SK-N-SH (cell line): Measurements from ENCODE around the gene SAXO1. TPM values are rescaled to one million over a fixed set of nuclear protein-coding genes. Genes with fewer than 3 reads are reported as not detected.

Experiments
- CTCF ChIA-PET: fragments of 300-600, 350-600 bp; formaldehyde crosslinking; extraction: SDS; loops from one replicate; lab custom pipeline; 2021; lab: Yijun Ruan, JAX
- POLR2A ChIA-PET: fragments of 350-600 bp; sonication (Branson Sonifier 250); formaldehyde crosslinking; extraction: SDS; loops from one replicate; lab custom pipeline; 2020; ENCODE audit warnings: antibody characterized with exemption, inconsistent platforms; lab: Yijun Ruan, JAX
- DNase-seq: peaks from one replicate; pipeline ENCODE4 v3.0.0; 2012
- H2AFZ ChIP-seq: fragments of 200-600 bp; sonication (generic); 2 replicates; pipeline ENCODE4 v1.8.1; 2016; ENCODE audit warnings: antibody characterized with exemption, mild to moderate bottlenecking, low read depth
- H3F3A ChIP-seq: fragments of 200-600 bp; sonication (generic); replicated peaks from 2 replicates; pipeline ENCODE3; 2016; ENCODE audit warnings: antibody characterized with exemption, mild to moderate bottlenecking; ENCODE audit not compliant: insufficient read depth
- H3K27ac ChIP-seq, 2 experiments: fragments of 200-500 bp in 1 of 2; fragments of 200-600 bp in 1 of 2; sonication (Bioruptor generic) in 1 of 2; sonication (generic), shearing (Covaris generic) in 1 of 2; 2 replicates each; pipeline versions ENCODE4 v1.5.1 to v1.6.1; 2014 to 2016; ENCODE audit warnings: low read depth in 2 of 2, inconsistent platforms in 1 of 2, low read length in 1 of 2, mild to moderate bottlenecking in 1 of 2, mixed read lengths in 1 of 2
- H3K27me3 ChIP-seq: fragments of 200-600 bp; sonication (generic), shearing (Covaris generic); 2 replicates; pipeline ENCODE4 v1.6.1; 2016; ENCODE audit warnings: mixed run types; ENCODE audit not compliant: insufficient read depth
- H3K36me3 ChIP-seq, 2 experiments: fragments of 200-500 bp in 1 of 2; fragments of 200-600 bp in 1 of 2; sonication (Bioruptor generic) in 1 of 2; sonication (generic) in 1 of 2; replicated peaks in 1 of 2; 2 replicates each; pipeline versions ENCODE3 to v1.5.1; 2014 to 2016; ENCODE audit warnings: low read length in 1 of 2, mild to moderate bottlenecking in 1 of 2; ENCODE audit not compliant: insufficient read depth in 2 of 2, control insufficient read depth in 1 of 2
- H3K4me1 ChIP-seq, 2 experiments: fragments of 200-500 bp in 1 of 2; fragments of 200-600 bp in 1 of 2; sonication (Bioruptor generic) in 1 of 2; sonication (generic), shearing (Covaris generic) in 1 of 2; 2 replicates each; pipeline versions ENCODE4 v1.5.1 to v1.6.1; 2014 to 2016; ENCODE audit warnings: low read depth in 1 of 2, low read length in 1 of 2, mixed run types in 1 of 2; ENCODE audit not compliant: insufficient read depth in 2 of 2, control insufficient read depth in 1 of 2
- H3K4me2 ChIP-seq: fragments of 200-600 bp; sonication (generic), shearing (Covaris generic); 2 replicates; pipeline ENCODE4 v1.6.1; 2017; ENCODE audit warnings: mixed run types
- H3K4me3 ChIP-seq, 2 experiments: fragments of 200-500 bp in 1 of 2; fragments of 200-600 bp in 1 of 2; sonication (Bioruptor generic) in 1 of 2; sonication (generic), shearing (Covaris generic) in 1 of 2; 2 replicates each; pipeline versions ENCODE4 v1.5.1 to v1.8.1; 2014 to 2016; ENCODE audit warnings: low read depth in 2 of 2, inconsistent platforms in 1 of 2, low read length in 1 of 2, mild to moderate bottlenecking in 1 of 2, mixed read lengths in 1 of 2, moderate library complexity in 1 of 2
- H3K79me2 ChIP-seq: fragments of 200-600 bp; sonication (generic); 2 replicates; pipeline ENCODE4 v1.8.1; 2017; ENCODE audit warnings: mild to moderate bottlenecking; ENCODE audit not compliant: insufficient read depth
- H3K9ac ChIP-seq: fragments of 200-600 bp; sonication (generic); 2 replicates; pipeline ENCODE4 v1.6.1; 2017; ENCODE audit warnings: mixed run types
- H3K9me2 ChIP-seq: fragments of 200-600 bp; sonication (generic); 2 replicates; pipeline ENCODE4 v1.6.1; 2017; ENCODE audit warnings: mixed run types
- H3K9me3 ChIP-seq: fragments of 200-600 bp; sonication (generic); 2 replicates; pipeline ENCODE4 v1.6.1; 2017; ENCODE audit warnings: mixed run types, mild to moderate bottlenecking, moderate library complexity
- H4K20me1 ChIP-seq: fragments of 200-600 bp; sonication (generic); 2 replicates; pipeline ENCODE4 v1.6.1; 2017; ENCODE audit warnings: mild to moderate bottlenecking, mixed run types; ENCODE audit not compliant: insufficient read depth
- CHD2 ChIP-seq: fragments of 150-350 bp; IDR thresholded peaks from 2 replicates; pipeline ENCODE4 v1.6.1; 2018; ENCODE audit warnings: low read length; ENCODE audit not compliant: partially characterized antibody
- ELF1 ChIP-seq: IDR thresholded peaks from 2 replicates; pipeline ENCODE4 v1.4.0; 2012
- FOSL2 ChIP-seq: IDR thresholded peaks from 2 replicates; pipeline ENCODE4 v1.4.0; 2012; ENCODE audit warnings: low read depth, mild to moderate bottlenecking, moderate library complexity, borderline replicate concordance
- FOXJ3 ChIP-seq: sonication (generic); formaldehyde crosslinking; IDR thresholded peaks from 2 replicates; pipeline ENCODE4 v1.5.1; 2020; ENCODE audit warnings: mild to moderate bottlenecking, missing genetic modification reagents
- FOXM1 ChIP-seq: IDR thresholded peaks from 2 replicates; pipeline ENCODE4 v1.4.0; 2012; ENCODE audit warnings: low read depth, mild to moderate bottlenecking
- GABPA ChIP-seq: IDR thresholded peaks from 2 replicates; pipeline ENCODE4 v1.4.0; 2012; ENCODE audit warnings: low read depth, mild to moderate bottlenecking
- GATA2 ChIP-seq: sonication (generic); formaldehyde crosslinking; IDR thresholded peaks from 2 replicates; pipeline ENCODE4 v1.5.0; 2020; ENCODE audit warnings: mild to moderate bottlenecking, missing genetic modification reagents
- MXI1 ChIP-seq: IDR thresholded peaks from 2 replicates; pipeline ENCODE4 v1.6.1; 2012; ENCODE audit warnings: mild to moderate bottlenecking, low read depth, low read length, improper control_type of control experiment
- NFIC ChIP-seq: IDR thresholded peaks from 2 replicates; pipeline ENCODE4 v1.4.0; 2012; ENCODE audit warnings: borderline replicate concordance
- NRF1 ChIP-seq: IDR thresholded peaks from 2 replicates; pipeline ENCODE4 v1.6.1; 2012; ENCODE audit warnings: low read depth, mild to moderate bottlenecking, low read length
- POLR2AphosphoS5 ChIP-seq: IDR thresholded peaks from 2 replicates; pipeline ENCODE4 v1.6.1; 2012; ENCODE audit warnings: low read depth, low read length
- RCOR1 ChIP-seq: fragments of 150-350 bp; IDR thresholded peaks from 2 replicates; pipeline ENCODE4 v1.6.1; 2017; ENCODE audit warnings: antibody characterized with exemption, low read length
- RFX5 ChIP-seq: IDR thresholded peaks from 2 replicates; pipeline ENCODE4 v1.6.1; 2012; ENCODE audit warnings: mild to moderate bottlenecking, improper control_type of control experiment, low read length
- RXRA ChIP-seq: IDR thresholded peaks from 2 replicates; pipeline ENCODE4 v1.4.0; 2012; ENCODE audit warnings: low read depth, mild to moderate bottlenecking, borderline replicate concordance
- SIN3A ChIP-seq: IDR thresholded peaks from 2 replicates; pipeline ENCODE4 v1.6.1; 2012; ENCODE audit warnings: low read depth, mild to moderate bottlenecking, low read length, moderate library complexity, borderline replicate concordance
- SMC3 ChIP-seq: IDR thresholded peaks from 2 replicates; pipeline ENCODE4 v1.6.1; 2012; ENCODE audit warnings: low read depth, low read length, improper control_type of control experiment
- TAF1 ChIP-seq: IDR thresholded peaks from 2 replicates; pipeline ENCODE4 v1.6.1; 2012; ENCODE audit warnings: low read depth, mild to moderate bottlenecking, low read length, moderate library complexity, borderline replicate concordance
- TEAD4 ChIP-seq: IDR thresholded peaks from 2 replicates; pipeline ENCODE4 v1.4.0; 2012; ENCODE audit warnings: mild to moderate bottlenecking, borderline replicate concordance; ENCODE audit not compliant: insufficient read depth
- WGBS: methylation state at CpG from one replicate; pipeline ENCODE4 v1.1.6; 2017; ENCODE audit warnings: low lambda C conversion rate; 5-methylcytosine and 5-hydroxymethylcytosine counted together
- polyA plus RNA-seq, 3 experiments: library from polyadenylated mRNA; depleted of rRNA; stranded (reverse); fragments of >200 nt; gene quantifications; 2 replicates each; pipeline ENCODE4 v1.2.3, GENCODE V29; 2012
- TF ChIP-seq, protein P1 (sequence below): IDR thresholded peaks from 2 replicates; pipeline ENCODE4 v1.6.1; 2012; ENCODE audit warnings: mild to moderate bottlenecking, low read depth, low read length, moderate library complexity
- TF ChIP-seq, protein P2 (sequence below): fragments of 150-350 bp; IDR thresholded peaks from 2 replicates; pipeline ENCODE4 v1.6.1; 2016; ENCODE audit warnings: mild to moderate bottlenecking, low read depth, low read length
- TF ChIP-seq, protein P3 (sequence below): IDR thresholded peaks from 2 replicates; pipeline ENCODE4 v1.4.0; 2012; ENCODE audit warnings: low read depth
- TF ChIP-seq, protein P4 (sequence below): IDR thresholded peaks from 2 replicates; pipeline ENCODE4; 2012

SAXO1 gene
- polyA plus RNA-seq, 1 of the 3 experiments (the other 2 are of a cell fraction), result 0.03 TPM

DNA sequence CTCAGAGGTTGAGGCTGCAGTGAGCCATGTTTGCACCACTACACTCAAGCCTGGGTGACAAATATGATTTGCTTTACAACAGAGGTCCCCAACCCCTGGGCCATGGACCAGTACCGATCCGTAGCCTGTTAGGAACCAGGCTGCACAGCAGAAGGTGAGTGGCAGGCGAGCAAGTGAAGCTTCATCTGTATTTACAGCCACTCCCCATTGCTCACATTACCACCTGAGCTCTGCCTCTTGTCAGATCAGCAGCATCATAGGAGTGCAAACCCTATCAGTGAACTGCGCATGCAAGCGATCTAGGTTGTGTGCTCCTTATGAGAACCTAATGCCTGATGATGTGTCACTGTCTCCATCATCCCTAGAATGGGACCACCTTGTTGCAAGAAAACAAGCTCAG is 42.5 kb downstream of the SAXO1 start (continued):
- TF ChIP-seq, protein P1, sequence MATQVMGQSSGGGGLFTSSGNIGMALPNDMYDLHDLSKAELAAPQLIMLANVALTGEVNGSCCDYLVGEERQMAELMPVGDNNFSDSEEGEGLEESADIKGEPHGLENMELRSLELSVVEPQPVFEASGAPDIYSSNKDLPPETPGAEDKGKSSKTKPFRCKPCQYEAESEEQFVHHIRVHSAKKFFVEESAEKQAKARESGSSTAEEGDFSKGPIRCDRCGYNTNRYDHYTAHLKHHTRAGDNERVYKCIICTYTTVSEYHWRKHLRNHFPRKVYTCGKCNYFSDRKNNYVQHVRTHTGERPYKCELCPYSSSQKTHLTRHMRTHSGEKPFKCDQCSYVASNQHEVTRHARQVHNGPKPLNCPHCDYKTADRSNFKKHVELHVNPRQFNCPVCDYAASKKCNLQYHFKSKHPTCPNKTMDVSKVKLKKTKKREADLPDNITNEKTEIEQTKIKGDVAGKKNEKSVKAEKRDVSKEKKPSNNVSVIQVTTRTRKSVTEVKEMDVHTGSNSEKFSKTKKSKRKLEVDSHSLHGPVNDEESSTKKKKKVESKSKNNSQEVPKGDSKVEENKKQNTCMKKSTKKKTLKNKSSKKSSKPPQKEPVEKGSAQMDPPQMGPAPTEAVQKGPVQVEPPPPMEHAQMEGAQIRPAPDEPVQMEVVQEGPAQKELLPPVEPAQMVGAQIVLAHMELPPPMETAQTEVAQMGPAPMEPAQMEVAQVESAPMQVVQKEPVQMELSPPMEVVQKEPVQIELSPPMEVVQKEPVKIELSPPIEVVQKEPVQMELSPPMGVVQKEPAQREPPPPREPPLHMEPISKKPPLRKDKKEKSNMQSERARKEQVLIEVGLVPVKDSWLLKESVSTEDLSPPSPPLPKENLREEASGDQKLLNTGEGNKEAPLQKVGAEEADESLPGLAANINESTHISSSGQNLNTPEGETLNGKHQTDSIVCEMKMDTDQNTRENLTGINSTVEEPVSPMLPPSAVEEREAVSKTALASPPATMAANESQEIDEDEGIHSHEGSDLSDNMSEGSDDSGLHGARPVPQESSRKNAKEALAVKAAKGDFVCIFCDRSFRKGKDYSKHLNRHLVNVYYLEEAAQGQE, result no peak
- TF ChIP-seq POLR2AphosphoS5 (no peak), CHD2 (no peak), RCOR1 (no peak), NFIC (no peak), SIN3A (no peak)

DNA sequence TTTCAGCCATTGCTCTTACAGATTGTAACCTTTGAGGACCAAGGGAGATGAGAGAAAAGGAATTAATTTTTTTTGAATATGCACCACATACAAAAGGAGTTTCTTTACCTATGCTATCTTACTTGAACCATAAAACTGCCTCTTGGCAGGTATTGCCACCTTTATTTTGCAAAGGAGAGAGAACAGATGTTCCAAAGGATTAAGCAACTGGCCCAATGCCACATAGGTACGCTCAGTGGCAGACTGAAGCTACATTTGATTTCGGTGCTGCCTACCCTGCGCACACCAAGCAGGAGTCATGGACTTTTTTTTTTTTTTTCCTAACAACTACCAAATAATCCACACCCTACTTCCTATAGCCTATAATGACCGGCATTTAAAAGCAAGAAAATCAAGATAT is 43.1 kb downstream of the SAXO1 start:
- Histone ChIP-seq H3K4me3 (no peak overlapping the region), H3K4me1 (no peaks in the 10 kb centered on the region; a peak in 1 of 4 replicates), H4K20me1 (no peaks in the 10 kb centered on the region), H3K9ac (no peak overlapping the region), H3K27ac (no peak overlapping the region), H2AFZ (no peak overlapping the region), H3K27me3 (no peaks in the 10 kb centered on the region), H3K9me2 (no peaks in the 10 kb centered on the region), H3K79me2 (no peaks in the 10 kb centered on the region), H3K9me3 (no peaks in the 10 kb centered on the region), H3F3A (no peaks in the 10 kb centered on the region), H3K4me2 (no peak overlapping the region), H3K36me3 (no peaks in the 10 kb centered on the region)
- WGBS, result 95% methylated on average over 4 of the region's 4 CpGs
- ChIA-PET POLR2A (no interaction called here), CTCF (interaction anchor here (1.0 kb wide), 1 partner anchor 10 kb away, joined by 5 read pairs; no protein-coding TSS in a partner anchor)
- no peak for DNase-seq
- TF ChIP-seq, protein P2, sequence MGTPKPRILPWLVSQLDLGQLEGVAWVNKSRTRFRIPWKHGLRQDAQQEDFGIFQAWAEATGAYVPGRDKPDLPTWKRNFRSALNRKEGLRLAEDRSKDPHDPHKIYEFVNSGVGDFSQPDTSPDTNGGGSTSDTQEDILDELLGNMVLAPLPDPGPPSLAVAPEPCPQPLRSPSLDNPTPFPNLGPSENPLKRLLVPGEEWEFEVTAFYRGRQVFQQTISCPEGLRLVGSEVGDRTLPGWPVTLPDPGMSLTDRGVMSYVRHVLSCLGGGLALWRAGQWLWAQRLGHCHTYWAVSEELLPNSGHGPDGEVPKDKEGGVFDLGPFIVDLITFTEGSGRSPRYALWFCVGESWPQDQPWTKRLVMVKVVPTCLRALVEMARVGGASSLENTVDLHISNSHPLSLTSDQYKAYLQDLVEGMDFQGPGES, result no peak
- TF ChIP-seq MXI1 (no peak), NRF1 (no peak), FOSL2 (no peak), RXRA (no peak), GABPA (no peak), FOXJ3 (CRISPR knock-in tag) (no peak), TAF1 (no peak), SIN3A (no peak), RCOR1 (no peak), SMC3 (no peak), FOXM1 (no peak), GATA2 (CRISPR knock-in tag) (no peak), RFX5 (no peak), ELF1 (no peak), POLR2AphosphoS5 (no peak), TEAD4 (no peak)
- TF ChIP-seq, protein P3, sequence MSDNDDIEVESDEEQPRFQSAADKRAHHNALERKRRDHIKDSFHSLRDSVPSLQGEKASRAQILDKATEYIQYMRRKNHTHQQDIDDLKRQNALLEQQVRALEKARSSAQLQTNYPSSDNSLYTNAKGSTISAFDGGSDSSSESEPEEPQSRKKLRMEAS, result no peak
- TF ChIP-seq, protein P4, sequence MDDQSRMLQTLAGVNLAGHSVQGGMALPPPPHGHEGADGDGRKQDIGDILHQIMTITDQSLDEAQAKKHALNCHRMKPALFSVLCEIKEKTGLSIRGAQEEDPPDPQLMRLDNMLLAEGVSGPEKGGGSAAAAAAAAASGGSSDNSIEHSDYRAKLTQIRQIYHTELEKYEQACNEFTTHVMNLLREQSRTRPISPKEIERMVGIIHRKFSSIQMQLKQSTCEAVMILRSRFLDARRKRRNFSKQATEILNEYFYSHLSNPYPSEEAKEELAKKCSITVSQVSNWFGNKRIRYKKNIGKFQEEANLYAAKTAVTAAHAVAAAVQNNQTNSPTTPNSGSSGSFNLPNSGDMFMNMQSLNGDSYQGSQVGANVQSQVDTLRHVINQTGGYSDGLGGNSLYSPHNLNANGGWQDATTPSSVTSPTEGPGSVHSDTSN, result no peak
